ENCODE results near the gene PPP2R5D. TPM values are rescaled to one million over a fixed set of nuclear protein-coding genes. Genes with fewer than 3 reads are reported as not detected.

PPP2R5D gene
- total RNA-seq, 2 experiments from 2014 or later, result 35.0 to 35.6 TPM

- Histone ChIP-seq H4K20me1 (ENCODE audit: insufficient read depth, low read length) (no peaks in the 10 kb centered on the region), H3K4me2 (ENCODE audit: low read length) (peak overlapping the region; percentile 85), H3K27ac (ENCODE audit: low read depth, low read length, poor library complexity, severe bottlenecking) (peak overlapping the region; percentile 43), H3K9me3 (ENCODE audit: low read length) (no peaks in the 10 kb centered on the region), H3K4me1 (ENCODE audit: insufficient read depth, low read length, poor library complexity, severe bottlenecking) (peaks cover 29% of the 10 kb centered on the region), H3K36me3 (ENCODE audit: insufficient read depth, low read length) (peaks cover 51% of the 10 kb centered on the region; the same call in 1 of the 2 replicates), H2AFZ (ENCODE audit: low read length) (peak overlapping the region; percentile 1; the same call in 1 of the 2 replicates), H3K9me2 (ENCODE audit: insufficient read depth, low read length) (no peaks in the 10 kb centered on the region), H3K79me2 (ENCODE audit: insufficient read depth, low read depth, low read length) (peaks cover 30% of the 10 kb centered on the region), H3K4me3 (ENCODE audit: low read depth, low read length, poor library complexity, severe bottlenecking) (peak overlapping the region; percentile 86)
- no peak for DNase-seq (ENCODE audit: low spot score)
- BruUV-seq (replicated peaks), result no TSS peak
- ChIA-PET POLR2A (interaction anchor here (0.6 to 1.6 kb wide), 13 partner anchors 9 to 726 kb away, joined by 3 to 10 read pairs (median 4); partner anchors contain the start of genes CNPY3, KLC4, MRPL2 and PEX6), CTCF (ENCODE audit: unreplicated experiment) (interaction anchor here (0.5 to 1.6 kb wide), 7 partner anchors 19 to 268 kb away, joined by 3 to 6 read pairs (median 4); partner anchors contain the start of genes PEX6 and TBCC)
- TF ChIP-seq EZH2phosphoT487 (IDR thresholded peaks at IDR 0.05; ENCODE audit: borderline replicate concordance, low read depth, low read length) (no peak), CTCF (conservative IDR thresholded peaks at IDR 0.05; ENCODE audit: low read length) (no peak)
- intact Hi-C loops (cut with micrococcal nuclease; ENCODE audit: unreplicated experiment), result loop anchor here (1.0 to 2.0 kb wide), 2 partner anchors 38 to 85 kb away; partner anchors contain the start of genes CNPY3 and CUL7
Observed at GRCh38 chr6:43014434-43014909, 30.1 kb downstream of the PPP2R5D start.

DNA sequence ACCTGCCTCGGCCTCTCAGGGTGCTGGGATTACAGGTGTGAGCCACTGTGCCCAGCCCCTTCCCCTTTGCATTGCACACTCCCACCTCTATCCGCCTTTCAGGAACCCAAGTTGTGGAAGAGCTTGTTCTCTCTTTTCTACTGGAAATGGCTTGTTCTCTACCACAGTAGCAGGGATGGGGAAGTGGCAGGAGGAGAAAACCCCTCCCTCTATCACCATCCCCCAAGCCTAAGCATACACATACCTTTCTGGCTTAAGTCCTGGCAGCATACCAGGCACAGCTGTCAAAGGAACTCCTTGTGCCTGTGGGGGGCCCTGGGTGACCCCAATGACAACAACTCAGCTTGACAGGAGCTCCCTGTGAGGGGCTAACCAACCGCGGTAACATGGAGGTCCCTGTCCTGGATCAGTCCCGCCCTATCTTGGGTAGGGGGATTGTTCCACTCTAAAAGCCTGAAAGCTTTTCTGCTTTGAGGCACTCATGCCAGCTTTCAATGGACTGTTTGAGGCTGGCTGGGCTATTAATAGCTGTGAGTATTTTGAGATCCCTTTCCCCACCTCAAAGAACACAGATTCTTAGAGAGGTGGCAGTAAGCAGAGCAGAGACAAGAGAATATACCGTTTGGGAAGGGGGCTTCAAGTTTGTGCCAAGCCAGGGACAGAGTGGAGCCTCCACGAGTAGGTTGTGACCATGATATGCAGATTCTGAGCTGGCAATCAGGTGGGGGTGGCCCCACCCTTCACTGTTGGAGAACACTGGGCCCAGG, 32.0 kb downstream of the PPP2R5D start:
- Histone ChIP-seq H3K9me3 (ENCODE audit: low read length) (no peaks in the 10 kb centered on the region), H3K4me2 (ENCODE audit: low read length) (peak overlapping the region; percentile 5; the same call in 1 of the 2 replicates), H3K9me2 (ENCODE audit: insufficient read depth, low read length) (no peaks in the 10 kb centered on the region), H3K79me2 (ENCODE audit: insufficient read depth, low read depth, low read length) (peaks cover 30% of the 10 kb centered on the region), H2AFZ (ENCODE audit: low read length) (no peak overlapping the region), H3K4me1 (ENCODE audit: insufficient read depth, low read length, poor library complexity, severe bottlenecking) (peaks cover 39% of the 10 kb centered on the region), H3K4me3 (ENCODE audit: low read depth, low read length, poor library complexity, severe bottlenecking) (no peak overlapping the region), H3K27ac (ENCODE audit: low read depth, low read length, poor library complexity, severe bottlenecking) (no peak overlapping the region), H3K36me3 (ENCODE audit: insufficient read depth, low read length) (peaks cover 49% of the 10 kb centered on the region; the same call in 1 of the 2 replicates), H4K20me1 (ENCODE audit: insufficient read depth, low read length) (no peaks in the 10 kb centered on the region)
- ChIA-PET POLR2A (interaction anchor here (0.8 to 1.5 kb wide), 2 partner anchors 38 to 87 kb away, joined by 3 to 5 read pairs; partner anchors contain the start of genes CNPY3 and CUL7), CTCF (ENCODE audit: unreplicated experiment) (no interaction called here)
- no peak for DNase-seq (ENCODE audit: low spot score)
- intact Hi-C loops (cut with micrococcal nuclease; ENCODE audit: unreplicated experiment), result no loop called here
- no peak for TF ChIP-seq CTCF (conservative IDR thresholded peaks at IDR 0.05; ENCODE audit: low read length)
- TF ChIP-seq EZH2phosphoT487 (IDR thresholded peaks at IDR 0.05; ENCODE audit: borderline replicate concordance, low read depth, low read length), result no peak
- BruUV-seq (replicated peaks), result no TSS peak
